ENCODE data around the gene SEMA5B.

Gene SEMA5B

DNA sequence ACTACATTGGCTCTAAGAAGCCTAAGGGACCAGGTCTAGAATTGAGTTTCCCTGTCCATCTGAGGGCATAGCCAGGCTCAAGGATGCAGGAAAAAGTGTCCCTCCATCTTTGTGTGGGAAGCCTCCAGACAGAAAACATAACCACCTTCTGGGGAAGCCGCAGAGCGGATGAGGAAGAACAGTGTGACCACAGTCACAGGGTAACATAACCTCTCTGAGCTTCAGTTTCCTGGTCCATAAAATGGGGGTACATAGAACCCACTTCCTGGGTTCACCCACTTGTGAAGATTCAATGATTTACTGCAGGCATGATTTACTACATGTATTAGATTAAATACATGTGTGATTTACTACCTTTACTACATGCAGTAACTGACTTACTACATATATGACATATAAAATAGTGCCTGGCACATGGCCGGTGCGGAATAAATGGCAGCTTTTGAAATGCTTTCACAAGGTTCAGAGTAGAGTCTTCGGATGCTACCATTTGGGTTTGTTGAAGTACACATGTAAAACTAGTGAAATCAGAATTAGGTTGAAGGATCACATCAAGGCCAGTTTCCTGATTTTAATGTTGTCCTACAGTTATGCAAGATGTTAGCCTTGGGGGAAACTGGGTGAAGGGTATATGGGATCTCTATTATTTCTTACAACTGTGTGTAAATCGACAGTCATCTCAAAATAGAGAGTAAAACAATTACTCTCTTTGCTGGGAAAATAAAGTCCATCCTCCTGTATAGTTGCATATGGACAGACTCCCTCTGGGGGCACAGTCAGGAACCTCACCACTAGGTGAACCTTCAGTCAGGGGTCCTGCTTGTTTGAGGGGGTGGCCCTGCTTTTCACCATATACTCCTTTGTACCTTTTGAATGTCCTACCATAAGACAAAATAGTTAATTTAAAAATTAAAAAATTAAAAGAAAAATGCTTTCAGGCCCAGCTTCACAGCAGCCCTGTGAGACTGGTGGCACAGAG is 86.0 kb downstream of the SEMA5B start:
- DNase-seq: no peak

DNA sequence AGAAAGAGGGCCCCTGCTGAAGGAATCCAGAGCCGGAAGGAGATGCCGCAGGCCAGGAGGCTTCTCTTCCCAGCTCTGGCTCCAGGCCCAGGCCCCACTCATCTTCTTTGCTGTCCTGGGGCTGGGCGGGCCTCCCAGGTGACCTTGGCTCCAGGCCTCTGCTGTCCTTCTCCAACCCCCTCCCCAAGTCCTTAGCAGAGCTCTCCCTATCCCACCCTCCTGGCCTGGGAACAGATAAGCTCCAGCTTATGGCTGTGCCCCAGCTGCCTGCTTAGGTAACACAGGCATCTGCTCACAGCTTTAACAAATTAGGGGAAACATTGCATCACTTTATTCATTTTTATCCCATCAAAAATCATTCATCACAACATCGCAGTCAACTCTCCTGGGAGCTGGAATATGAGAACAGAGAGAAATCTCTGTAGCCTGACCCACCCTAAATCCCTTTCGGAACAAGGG is 86.9 kb downstream of the SEMA5B start:
- DNase-seq: no peak

DNA sequence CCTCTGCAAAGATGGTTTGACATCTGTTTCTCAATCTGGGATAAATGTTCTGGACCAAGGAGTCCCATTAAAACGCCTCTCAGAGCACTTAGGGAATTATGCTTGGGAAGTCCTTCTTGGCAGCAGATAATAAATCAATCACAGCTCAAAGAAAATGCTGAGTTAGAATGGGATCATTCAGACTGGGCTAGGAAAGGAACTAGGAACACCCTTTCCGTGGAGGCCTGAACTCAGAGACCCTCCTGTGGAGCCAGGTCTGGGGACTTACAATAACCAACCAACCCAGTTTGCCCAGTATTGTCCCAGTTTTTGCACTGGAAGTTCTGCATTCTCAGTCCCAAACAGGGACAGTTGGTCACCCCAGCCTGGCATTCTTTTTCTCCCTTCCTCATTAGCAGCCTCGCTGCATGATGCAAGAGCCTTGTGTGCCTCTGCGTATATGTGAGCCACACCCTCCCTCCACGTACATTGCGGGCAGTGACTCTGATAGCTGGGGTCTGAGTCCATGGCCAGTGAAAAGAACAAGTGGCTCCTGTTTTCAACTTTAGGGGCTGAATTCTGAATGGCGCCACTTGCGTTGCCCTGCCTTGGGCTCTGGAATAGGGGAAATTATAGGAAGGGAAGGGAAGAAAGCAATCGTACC is 88.7 kb downstream of the SEMA5B start:
- DNase-seq: no peak

DNA sequence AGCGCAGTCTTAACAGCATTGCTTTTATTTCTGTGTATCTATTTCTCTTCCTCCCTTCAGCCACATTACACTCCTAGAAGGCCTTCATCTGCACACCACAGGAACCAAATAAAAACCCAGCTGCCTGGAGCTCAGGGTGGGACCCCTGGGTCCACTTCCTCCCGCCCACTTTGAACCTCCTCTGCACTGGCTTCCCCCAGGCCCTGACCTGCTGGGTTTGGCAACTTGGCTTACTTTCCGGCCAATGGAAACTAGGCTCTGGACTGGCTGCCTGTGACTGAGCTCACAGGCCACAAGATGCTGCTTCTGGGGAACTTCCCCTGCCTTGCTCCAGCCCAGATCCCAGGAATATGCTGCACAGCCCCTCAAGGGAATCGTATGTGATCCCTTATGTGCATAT is 89.8 kb downstream of the SEMA5B start:
- DNase-seq: no peak

DNA sequence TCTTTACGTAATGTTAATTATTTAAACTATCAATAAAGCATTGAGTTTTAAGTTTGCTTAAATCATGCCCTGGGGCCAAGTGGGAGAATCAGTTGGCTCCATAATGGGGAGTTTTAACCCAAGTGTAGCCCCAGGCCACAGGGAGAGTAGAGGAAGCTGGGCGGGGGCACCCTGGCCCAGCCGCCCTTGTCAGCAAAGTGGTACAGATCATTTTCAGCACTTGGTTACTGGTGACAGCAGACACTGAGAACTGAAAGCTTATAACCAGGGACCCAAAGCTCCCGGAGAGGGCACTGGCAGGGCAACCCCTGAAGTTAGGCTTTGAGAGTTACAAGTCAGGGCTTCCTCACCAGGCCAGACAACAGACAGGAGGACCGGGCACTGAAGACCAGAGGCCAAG is 90.6 kb downstream of the SEMA5B start:
- no peak for DNase-seq

DNA sequence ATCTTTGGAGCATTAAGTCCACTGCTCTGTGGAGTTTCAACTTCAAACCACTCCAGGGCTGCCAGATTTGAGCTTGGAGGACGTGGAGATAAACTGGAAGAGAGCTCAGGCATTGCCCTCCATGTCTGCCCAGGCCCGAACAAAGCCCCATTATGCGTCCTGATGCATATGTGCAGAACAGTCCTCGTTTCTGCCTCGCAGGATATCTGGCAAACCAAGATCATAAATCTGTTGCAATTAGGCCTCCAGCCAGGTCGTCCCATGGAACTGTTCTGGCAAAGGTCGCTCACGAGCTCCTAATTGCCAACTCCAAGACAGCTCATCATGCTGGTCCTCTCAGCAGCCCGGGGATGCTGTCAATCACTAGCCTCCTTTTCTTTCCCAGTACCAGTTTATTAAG is 91.2 kb downstream of the SEMA5B start:
- no peak for DNase-seq

DNA sequence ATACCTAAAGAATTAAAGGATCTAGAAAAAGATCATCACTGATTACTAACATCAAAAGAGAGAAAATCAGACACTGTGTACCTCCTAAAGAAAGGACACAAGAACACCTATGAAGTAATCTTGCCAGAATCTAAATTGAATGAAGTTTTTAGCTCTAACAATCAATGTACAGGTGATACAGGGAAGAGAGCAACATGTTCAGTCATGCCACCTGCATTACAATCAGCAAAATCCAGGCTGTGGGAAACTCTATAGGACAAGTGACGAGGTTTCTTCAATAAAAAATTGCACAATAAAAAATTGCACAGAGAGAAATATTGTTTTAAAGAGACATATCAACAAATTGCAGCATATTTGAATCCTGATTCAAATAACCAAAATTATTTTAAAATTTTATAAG is 93.3 kb downstream of the SEMA5B start:
- no peak for DNase-seq

DNA sequence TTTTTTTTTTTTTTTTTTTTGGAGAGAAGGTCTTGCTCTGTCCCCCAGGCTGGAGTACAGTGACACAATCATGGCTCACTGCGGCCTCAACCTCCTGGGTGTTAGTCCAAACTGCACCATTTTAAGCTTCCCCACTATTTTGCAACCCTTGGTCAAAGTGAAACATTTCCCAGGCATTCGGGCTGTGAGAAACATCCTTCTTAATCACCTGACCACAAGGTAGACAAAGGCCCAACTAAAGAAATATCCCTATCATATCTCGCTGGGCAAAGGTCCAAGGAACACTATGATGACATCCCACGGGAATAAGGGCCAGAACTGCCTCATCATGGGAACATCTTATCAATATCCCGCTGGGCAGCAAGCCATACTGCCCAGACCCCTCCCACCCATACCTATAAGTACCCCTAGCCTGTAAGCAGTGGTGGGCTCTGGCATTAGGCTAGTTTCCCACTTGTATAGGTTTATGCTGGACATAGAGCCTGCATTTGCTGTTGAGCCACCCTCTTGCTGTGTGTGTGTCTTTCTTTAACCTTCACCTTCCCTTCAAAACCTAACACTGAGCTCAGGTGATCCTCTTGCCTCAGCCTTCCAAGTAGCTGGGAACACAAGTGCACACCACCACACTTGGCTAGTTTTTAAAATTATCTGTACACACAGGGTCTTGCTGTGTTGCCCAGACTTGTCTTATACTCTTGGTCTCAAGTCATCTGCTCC is 95.2 kb downstream of the SEMA5B start:
- DNase-seq: no peak

DNA sequence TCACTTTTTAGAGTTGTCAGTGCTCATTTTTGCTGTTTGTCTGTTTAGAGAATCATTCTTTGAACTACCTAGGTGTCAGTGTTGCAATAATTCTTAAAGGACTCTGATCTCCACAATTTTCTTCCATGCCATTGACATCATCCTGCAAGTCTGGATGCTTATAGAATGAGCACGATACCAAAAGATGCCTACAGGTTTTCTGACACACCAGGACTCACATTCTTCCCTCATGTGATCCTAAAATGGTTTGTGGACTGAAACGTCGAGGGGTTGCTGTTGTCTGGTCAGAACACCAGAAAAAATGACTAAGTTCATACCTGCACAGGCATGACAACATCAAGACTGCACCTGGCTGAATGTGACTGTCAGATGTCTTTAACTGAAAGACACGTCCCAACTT is 95.9 kb downstream of the SEMA5B start:
- no peak for DNase-seq

DNA sequence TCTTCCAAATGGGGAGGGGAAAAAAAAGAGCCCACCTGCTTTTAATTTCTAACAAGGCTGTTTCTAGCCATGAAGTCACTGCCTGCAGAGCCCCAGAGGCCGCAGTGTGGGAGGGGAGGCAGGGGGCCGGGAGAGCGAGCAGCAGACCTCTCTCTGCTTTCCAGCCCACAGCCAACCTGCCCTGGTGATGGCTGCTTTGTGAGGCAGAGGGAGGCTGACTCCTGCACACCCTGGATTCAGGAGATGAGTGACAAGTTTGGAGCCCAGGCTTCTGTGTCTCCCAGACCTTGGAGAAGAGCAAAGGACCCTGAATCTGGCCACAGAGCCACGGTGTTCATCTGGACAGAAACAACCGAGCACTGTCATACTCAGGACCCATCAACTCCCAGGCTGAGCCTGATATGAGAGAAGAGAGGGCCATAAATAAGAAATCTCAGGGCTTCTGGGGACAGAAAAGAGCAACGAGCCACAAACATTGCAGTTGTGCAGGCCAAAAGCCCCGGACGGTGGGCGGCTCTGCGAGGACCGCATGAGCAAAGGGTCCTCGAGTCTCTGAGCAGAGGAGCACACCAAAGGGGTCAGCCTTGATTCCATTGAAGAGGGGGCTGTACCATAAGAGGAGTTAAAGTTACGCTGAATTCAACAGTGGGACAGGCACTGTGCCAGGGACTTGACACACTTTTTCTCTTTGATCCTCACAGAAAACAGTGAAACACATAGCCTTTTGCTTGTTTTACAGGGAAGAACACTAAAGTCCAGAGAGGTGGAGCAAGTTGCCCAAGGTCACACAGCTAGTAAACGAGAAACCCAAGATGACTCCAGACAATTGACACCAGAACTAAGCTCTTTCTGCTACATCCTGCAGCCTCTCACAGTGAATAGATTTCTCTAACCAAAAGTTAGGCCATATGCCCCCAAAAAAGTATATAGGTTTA is 97.2 kb downstream of the SEMA5B start:
- DNase-seq: no peak

DNA sequence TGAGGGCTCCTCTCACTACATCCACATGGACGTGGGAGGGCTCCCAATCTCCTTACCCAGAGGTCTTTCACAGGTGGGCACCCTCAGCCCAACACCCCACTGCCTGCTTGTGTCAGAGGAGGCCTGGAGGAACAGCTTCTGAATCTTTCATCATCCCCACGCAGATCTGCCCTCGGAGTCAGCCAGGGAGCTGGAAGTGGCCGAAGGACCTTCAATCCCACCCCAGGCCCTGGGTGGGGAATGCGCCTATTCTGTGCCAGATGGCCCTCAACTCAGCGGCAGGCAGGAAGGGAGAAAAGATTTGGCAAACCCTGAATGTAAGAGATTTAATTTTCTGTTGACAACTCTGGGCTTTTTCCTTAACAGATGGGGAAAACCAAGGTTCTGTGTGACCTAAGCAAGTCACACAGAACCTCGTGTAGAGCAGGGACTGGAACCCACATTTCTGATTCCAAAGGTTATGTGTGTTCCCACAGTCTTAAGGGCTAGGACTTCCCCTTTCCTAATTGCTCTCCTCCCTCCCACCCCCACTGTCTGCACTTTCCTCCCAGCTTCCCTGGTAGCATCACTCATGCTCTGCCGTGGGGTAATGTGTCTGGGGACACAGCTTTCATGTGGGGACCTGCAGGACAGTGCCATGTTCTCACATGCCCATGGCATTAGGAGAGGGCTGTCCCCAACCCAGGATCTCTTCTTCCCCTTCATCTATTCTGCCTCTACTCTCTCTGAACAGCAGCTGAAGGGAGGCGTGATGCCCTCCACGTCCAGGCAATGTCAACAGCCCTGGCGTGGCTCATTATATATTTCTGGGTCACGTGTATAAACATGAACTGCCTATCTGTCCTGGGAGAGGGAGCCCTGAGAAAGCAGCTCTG is 98.1 kb downstream of the SEMA5B start:
- no peak for DNase-seq

DNA sequence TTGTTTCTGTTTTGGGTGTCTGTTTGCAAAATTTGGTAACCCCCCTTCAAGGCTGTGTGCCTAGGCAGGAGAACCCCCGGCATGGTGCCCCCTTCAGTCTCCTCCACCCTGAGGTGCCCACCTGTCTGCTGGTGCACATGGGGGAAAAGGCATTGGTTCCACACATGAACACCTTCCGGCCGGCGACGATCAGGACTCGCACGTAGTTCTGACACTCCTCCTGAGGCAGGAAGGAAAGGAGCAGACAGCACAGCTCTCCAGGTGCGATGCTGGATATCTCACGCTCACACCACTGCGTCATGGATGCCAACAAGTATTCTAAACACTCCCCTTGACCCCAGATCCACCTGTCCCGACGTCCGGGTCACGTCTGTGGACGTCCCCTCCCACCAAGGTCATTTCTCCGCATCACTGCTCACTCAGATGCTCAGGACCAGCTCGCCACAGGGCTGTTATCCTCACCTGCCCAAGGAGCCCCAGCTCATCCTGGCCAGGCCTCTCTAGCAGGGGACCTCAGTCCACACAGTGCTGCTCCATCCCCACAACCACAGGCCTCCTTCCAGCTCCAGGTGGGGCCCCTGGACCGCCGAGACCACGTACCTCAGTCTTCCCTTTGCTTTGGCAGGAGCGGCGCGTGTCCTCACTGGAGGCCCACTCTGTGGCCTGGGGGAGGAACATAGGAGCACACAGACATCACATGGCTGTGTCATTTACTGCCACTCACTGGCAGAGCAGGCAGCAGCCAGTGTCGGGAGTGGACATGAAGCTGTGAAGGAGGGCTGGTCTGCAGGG is 99.0 kb downstream of the SEMA5B start:
- no peak for DNase-seq

DNA sequence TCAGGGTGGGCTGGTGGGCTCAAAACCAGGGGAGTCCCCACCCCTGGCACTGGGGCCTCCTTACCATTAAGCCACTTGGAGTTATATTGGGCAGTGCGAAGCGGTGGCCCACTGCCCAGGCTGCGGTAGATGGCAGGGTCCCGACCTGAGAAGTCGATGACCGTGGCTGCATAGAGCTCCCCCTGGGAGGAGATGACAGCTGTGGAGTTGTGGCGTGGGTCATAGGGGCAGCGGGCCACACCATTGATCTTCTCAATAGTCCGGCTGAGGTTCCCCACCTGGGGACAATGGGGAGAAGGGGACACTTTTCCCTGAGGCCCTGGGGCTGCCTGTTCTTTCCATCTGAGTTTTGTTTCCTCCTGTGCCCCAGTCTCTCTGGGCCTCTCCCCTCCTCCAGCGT is 99.8 kb downstream of the SEMA5B start:
- no peak for DNase-seq

DNA sequence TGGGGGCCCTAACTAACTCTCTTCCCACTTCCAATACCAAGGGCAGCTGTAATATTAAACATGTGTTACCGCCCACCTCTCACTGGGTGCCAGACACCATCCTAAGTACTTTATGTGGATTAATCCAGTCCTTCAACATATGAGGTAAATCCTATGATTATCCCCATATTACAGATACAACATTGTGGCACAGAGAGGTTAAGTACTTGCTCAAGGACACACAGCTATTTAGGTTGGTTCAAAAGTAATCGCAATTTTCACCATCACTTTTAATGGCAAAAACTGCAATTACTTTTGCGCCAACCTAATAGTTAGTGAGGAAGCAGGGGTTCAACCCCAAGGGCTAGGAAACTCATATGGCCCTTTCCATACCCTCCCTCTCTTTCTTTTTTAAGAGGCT is 100.8 kb downstream of the SEMA5B start:
- no peak for DNase-seq

DNA sequence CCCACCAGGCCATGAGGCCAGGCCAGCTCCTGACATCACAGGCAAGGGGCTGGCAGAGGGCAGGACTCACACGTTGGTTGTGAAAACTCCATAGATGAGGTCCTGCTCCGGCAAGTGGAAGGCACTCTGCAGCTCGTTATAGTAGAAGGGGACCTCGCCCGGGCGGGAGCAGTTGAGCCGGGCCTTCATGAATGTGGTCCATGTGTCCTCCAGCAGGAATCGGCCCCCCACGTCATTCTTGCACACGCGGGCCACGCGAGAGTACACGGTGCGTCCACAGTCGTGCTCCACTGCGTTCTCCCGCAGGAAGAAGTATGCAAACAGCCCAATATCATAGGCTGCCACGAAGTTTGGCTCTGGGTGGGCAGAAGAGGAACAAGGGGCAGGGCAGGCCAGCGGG is 101.2 kb downstream of the SEMA5B start:
- DNase-seq: no peak

DNA sequence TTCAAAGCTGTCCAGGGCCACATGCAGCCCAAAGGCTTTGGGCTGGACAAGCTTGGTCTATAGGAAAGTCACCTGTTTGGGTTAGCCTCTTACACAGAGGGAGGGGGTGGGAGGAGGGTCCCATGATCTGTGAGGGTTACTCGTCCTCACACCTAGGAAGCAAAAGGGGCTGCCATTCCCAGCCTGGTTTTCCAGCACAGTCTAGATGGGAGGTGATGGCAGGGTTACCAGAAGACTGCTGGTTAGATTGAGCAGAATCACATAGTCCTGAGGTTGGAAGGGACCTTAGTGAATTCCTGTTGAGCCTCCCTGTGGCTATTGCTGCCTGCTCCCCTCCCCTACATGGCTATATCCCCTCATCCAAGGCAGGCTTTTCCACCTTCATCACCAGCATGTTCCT is 101.8 kb downstream of the SEMA5B start:
- no peak for DNase-seq

DNA sequence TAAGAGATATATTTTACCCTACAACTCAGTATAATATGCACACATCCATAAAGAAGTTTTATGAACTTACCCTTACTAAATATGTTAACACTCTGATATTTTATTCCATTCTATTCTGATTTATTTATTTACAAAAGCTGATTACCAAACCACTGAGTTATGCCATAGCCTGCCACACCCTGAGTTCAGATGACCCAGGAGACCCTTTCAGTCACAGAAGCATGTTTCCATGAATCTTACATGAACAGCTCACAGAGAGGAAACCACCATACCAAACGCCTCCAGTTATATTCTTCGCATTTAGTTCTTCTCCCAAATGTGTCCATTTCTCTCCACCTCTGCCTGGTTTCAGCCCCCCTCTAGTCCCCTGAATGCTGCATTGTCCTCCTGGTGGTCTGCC is 103.5 kb downstream of the SEMA5B start:
- DNase-seq: no peak

DNA sequence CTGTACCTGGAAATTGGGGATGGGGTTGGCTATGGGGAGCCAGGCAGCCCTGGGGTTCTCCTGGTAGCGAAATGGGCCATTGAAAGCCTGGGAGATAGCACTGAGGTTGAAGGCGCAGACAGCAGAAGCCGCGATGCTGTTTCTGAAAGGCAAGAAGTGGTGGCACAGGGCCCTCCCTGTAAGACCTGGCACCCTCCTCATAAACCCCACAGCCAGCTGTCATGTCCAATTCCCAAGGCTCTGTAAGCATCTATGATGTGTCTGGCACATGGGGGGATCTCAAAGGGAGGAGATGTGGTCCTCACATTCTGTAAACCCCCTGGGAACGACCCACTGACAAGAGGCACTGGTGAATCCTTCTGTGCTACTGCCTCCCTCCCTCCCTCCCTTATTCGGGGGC is 104.0 kb downstream of the SEMA5B start:
- DNase-seq: no peak

DNA sequence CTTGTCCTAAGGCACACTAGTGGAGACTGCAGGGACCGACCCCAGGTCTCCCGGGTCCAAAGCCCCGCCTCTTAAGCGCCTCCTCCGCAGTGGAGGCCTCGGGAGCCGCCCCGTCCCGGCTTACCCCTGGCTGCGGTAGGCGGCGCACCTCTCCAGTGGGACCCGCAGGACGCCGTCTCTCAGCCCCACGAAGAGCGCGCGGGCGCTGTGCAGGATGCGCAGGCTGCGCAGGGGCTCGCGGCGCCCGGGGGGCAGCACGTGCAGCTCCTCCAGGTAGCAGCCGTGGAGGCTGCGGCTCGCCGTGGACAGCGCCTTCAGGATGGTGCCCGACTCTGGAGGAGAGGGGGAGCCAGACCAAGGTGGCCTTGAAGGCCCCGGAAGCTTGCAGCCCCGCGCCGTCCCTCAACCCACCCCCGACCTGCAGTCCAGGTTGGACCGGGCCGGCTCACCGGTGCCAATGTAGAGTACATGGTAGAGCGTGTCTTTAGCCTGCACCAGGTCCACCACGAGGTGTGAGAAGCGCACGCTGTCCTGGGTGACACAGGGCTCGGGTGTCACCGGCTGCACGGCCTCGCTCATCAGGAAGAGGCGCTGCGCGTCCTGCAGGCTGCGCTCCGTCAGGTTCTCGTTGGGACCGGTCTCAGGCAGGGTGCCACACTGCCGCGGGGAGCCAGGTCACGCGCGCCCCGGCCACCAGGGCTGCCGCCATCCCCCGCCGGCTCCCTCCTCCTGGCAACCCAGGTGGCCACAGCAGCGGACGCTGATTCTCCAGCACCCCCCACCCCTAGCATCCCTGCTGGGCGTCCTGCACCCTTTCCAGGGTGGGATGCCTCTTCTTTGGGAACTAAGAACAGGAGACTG is 105.5 kb downstream of the SEMA5B start:
- no peak for DNase-seq

DNA sequence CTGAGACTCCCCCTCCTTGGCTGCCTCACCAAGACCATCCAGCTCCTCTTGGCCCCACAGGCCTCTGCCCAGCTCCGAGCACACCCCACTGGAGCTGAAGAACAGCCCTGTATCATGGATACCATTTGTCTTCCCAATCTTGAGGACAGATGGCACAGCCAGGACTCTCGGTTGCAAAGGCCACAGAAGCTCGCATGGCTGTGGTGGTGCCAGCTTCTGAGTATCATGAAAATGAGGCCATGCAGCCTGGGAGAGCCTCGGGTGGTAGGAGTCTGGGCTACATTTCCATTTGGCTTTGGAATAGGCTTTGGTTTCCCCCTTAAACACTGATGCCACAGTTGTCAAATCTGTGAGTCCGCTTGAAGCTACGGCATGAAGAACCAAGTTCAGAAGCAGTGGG is 106.6 kb downstream of the SEMA5B start:
- DNase-seq: no peak
